ENCODE data around the gene ZNF652. TPM values are rescaled to one million over a fixed set of nuclear protein-coding genes. Genes with fewer than 3 reads are reported as not detected.

The ZNF652 gene
- total and polyA plus RNA-seq, 2 of the 4 experiments (the other 2 are of a cell fraction) = 3.6 to 8.8 TPM

DNA sequence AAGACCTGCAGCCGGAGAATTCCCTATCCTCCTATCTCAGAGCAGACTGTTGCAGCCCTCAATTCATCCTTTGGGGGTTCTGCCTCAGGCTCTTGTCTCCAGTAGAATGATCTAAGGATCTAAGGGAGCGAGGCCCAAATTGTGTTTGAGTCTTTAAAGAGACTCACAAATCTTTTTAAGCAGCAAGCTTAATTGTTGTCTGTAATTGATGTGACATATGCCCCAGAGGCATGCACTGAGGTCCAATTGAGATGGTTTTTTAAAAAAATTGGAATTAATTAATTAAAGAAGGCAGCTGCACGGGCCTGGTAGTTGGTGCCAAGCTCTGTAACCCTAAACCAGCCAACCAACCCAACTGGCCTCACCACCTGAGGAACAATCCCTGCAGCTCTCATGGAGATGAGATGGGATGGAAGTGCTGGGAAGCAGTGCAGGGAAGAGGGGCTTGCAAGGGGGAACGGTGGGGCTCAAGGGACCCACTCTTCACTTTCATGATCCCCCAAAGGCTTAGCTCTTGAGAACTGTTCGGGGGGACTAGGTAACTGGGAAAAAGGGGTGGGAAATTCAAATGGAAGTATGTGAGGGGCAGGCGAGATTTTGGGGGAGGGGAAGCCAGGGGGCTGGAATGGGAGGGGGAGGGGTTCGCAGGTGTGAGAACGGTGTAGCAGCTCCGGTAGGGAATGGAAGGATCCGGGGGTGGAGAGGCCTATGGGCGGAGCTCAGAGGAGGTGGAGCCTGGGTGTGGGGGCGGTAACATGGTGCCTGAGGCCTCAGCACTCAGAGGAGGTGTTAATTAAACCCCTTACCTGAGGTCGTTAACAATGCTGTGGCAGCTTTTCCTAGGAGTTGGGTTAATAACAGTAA, 9.2 kb upstream of the ZNF652 start:
- Histone ChIP-seq H3K27ac (ENCODE audit: insufficient read depth, low read length) (no peak overlapping the region), H3K36me3 (ENCODE audit: control insufficient read depth, insufficient read depth, low read length) (no peaks in the 10 kb centered on the region), H2AK5ac (ENCODE audit: low read depth, low read length) (no peak overlapping the region), H4K91ac (ENCODE audit: insufficient read depth, low read depth, low read length) (no peak overlapping the region), H3K4me1 (ENCODE audit: control insufficient read depth, insufficient read depth, low read length) (no peaks in the 10 kb centered on the region; the same call in 1 of the 2 replicates), H3K4ac (ENCODE audit: low read depth, low read length) (no peak overlapping the region), H2AFZ (replicated peaks; ENCODE audit: low read length, poor library complexity) (no peak overlapping the region), H3K27me3 (ENCODE audit: control insufficient read depth, insufficient read depth, low read length) (no peaks in the 10 kb centered on the region), H4K8ac (ENCODE audit: low read depth in 2 of 2, low read length in 2 of 2) (no peak overlapping the region), H3K4me2 (ENCODE audit: low read depth, low read length) (no peak overlapping the region), H3K14ac (replicated peaks; ENCODE audit: low read depth, low read length) (no peak overlapping the region), H4K20me1 (ENCODE audit: insufficient read depth, low read length) (no peaks in the 10 kb centered on the region), H2BK15ac (ENCODE audit: low read depth, low read length) (no peak overlapping the region), H3K56ac (ENCODE audit: extremely low read depth, insufficient read depth, low read length) (no peak overlapping the region), H3K4me3 (ENCODE audit: insufficient read depth, low read depth, low read length) (no peak overlapping the region), H2BK5ac (ENCODE audit: low read depth, low read length, poor library complexity, severe bottlenecking) (no peak overlapping the region), H3K9me1 (ENCODE audit: insufficient read depth, low read length) (no peaks in the 10 kb centered on the region), H2AK9ac (replicated peaks; ENCODE audit: low read depth, low read length, poor library complexity) (no peak overlapping the region), H3K9me3 (ENCODE audit: control insufficient read depth, insufficient read depth, low read length) (no peaks in the 10 kb centered on the region), H3K18ac (ENCODE audit: low read depth, low read length) (no peak overlapping the region), H3K79me1 (ENCODE audit: low read depth in 1 of 2, low read length in 2 of 2) (no peaks in the 10 kb centered on the region), H4K5ac (ENCODE audit: low read depth, low read length) (no peak overlapping the region), H3K23ac (ENCODE audit: low read depth, low read length) (no peak overlapping the region), H2BK120ac (ENCODE audit: low read depth, low read length) (no peak overlapping the region), H3K9ac (ENCODE audit: low read depth, low read length) (no peak overlapping the region), H2BK20ac (ENCODE audit: low read depth, low read length) (no peak overlapping the region)
- no peak for DNase-seq
- ATAC-seq (ENCODE audit: low read depth) = no peak
- POLR2A ChIA-PET (ENCODE audit: unreplicated experiment) = interaction anchor here (0.7 kb wide), 1 partner anchor 569 kb away, joined by 5 read pairs; no protein-coding TSS in a partner anchor
- in situ Hi-C loops (cut with MboI; ENCODE audit: low sequenced_read_pairs) = no loop called here
- intact Hi-C loops (cut with micrococcal nuclease) = no loop called here
- no TSS peak for BruUV-seq (replicated peaks)
- dilution Hi-C loops (cut with HindIII; ENCODE audit: low sequenced_read_pairs, unreplicated experiment) = no loop called here
- CTCF ChIA-PET = no interaction called here
- 35% methylated on average over 2 of the region's 13 CpGs; no CpG with 5 or more reads in 1 of the 2 experiments for WGBS, 2 experiments (ENCODE audit: extremely low coverage in 2 of 2, insufficient read length in 1 of 2)
- TF ChIP-seq MAFK (IDR thresholded peaks at IDR 0.05; ENCODE audit: low read depth, low read length) (no peak), ELK1 (IDR thresholded peaks at IDR 0.05; ENCODE audit: borderline replicate concordance, low read depth, low read length) (no peak), FOS (IDR thresholded peaks at IDR 0.05; ENCODE audit: low read depth, low read length) (no peak), BHLHE40 (IDR thresholded peaks at IDR 0.05; ENCODE audit: low read depth, low read length) (no peak), SMC3 (IDR thresholded peaks at IDR 0.05; ENCODE audit: low read depth, low read length) (no peak), USF2 (IDR thresholded peaks at IDR 0.05; ENCODE audit: low read depth, low read length) (no peak), MAZ (IDR thresholded peaks at IDR 0.05; ENCODE audit: borderline replicate concordance, low read depth, low read length) (no peak), CEBPB (IDR thresholded peaks at IDR 0.05; ENCODE audit: low read depth, low read length) (no peak), CHD1 (IDR thresholded peaks at IDR 0.05; ENCODE audit: low read depth, low read length) (no peak), NFE2L2 (IDR thresholded peaks at IDR 0.05; ENCODE audit: low read depth, low read length) (no peak), RAD21 (IDR thresholded peaks at IDR 0.05; ENCODE audit: low read length) (no peak), RCOR1 (IDR thresholded peaks at IDR 0.05; ENCODE audit: insufficient replicate concordance, low read length) (no peak), MXI1 (IDR thresholded peaks at IDR 0.05; ENCODE audit: borderline replicate concordance, low read depth, low read length) (no peak)
- TF ChIP-seq, protein P1, sequence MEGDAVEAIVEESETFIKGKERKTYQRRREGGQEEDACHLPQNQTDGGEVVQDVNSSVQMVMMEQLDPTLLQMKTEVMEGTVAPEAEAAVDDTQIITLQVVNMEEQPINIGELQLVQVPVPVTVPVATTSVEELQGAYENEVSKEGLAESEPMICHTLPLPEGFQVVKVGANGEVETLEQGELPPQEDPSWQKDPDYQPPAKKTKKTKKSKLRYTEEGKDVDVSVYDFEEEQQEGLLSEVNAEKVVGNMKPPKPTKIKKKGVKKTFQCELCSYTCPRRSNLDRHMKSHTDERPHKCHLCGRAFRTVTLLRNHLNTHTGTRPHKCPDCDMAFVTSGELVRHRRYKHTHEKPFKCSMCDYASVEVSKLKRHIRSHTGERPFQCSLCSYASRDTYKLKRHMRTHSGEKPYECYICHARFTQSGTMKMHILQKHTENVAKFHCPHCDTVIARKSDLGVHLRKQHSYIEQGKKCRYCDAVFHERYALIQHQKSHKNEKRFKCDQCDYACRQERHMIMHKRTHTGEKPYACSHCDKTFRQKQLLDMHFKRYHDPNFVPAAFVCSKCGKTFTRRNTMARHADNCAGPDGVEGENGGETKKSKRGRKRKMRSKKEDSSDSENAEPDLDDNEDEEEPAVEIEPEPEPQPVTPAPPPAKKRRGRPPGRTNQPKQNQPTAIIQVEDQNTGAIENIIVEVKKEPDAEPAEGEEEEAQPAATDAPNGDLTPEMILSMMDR (conservative IDR thresholded peaks at IDR 0.05; ENCODE audit: low read depth, low read length) = no peak

Data from IMR-90 (cell line).